NCI-H446 (cell line): ENCODE results near the gene CLIP4.
"Not testable (repeated sequence)": the region's sequence is repeated elsewhere in the genome, so short reads cannot be mapped to it uniquely, and the experiment has no call there.

ENCODE experiments used
- DNase-seq, 2 experiments: peaks; one replicate each; lab custom pipeline; 2025; lab: John Stamatoyannopoulos, UW

The CLIP4 gene

GRCh38 chr2:29104688-29105087 is 10.5 kb upstream of the CLIP4 start:
- DNase-seq = no peak

- DNase-seq = no peak
Observed at GRCh38 chr2:29105375-29105774, 9.8 kb upstream of the CLIP4 start.

GRCh38 chr2:29106256-29106655 is 9.0 kb upstream of the CLIP4 start:
- no peak for DNase-seq

- DNase-seq = no peak
Observed at GRCh38 chr2:29106980-29107388, 8.2 kb upstream of the CLIP4 start.

GRCh38 chr2:29107547-29107946 is 7.7 kb upstream of the CLIP4 start:
- DNase-seq = not testable (repeated sequence)

- DNase-seq = no peak
Observed at GRCh38 chr2:29108225-29108624, 7.0 kb upstream of the CLIP4 start.

- DNase-seq = no peak
Observed at GRCh38 chr2:29109246-29109645, 6.0 kb upstream of the CLIP4 start.

- no peak for DNase-seq
Observed at GRCh38 chr2:29110916-29111535, 4.2 kb upstream of the CLIP4 start.

- no peak for DNase-seq
Observed at GRCh38 chr2:29112379-29112778, 2.8 kb upstream of the CLIP4 start.

- DNase-seq = no peak
Observed at GRCh38 chr2:29113027-29113686, 2.1 kb upstream of the CLIP4 start.

- no peak for DNase-seq
Observed at GRCh38 chr2:29113891-29114321, 1.3 kb upstream of the CLIP4 start.

- DNase-seq = no peak
Observed at GRCh38 chr2:29114586-29114945, 649 bp upstream of the CLIP4 start.

- no peak for DNase-seq
Observed at GRCh38 chr2:29115797-29116781, 874 bp downstream of the CLIP4 start.

- DNase-seq = no peak
Observed at GRCh38 chr2:29117636-29118303, 2.6 kb downstream of the CLIP4 start.

- DNase-seq = no peak
Observed at GRCh38 chr2:29119211-29119610, 4.0 kb downstream of the CLIP4 start.

- DNase-seq = no peak
Observed at GRCh38 chr2:29120846-29121245, 5.6 kb downstream of the CLIP4 start.

GRCh38 chr2:29123617-29124349 is 8.6 kb downstream of the CLIP4 start:
- DNase-seq = no peak

GRCh38 chr2:29124504-29124903 is 9.3 kb downstream of the CLIP4 start:
- DNase-seq = no peak

GRCh38 chr2:29129586-29130281 is 14.5 kb downstream of the CLIP4 start:
- no peak for DNase-seq

GRCh38 chr2:29130295-29130694 is 15.1 kb downstream of the CLIP4 start:
- DNase-seq = no peak

- DNase-seq = no peak
Observed at GRCh38 chr2:29134933-29135332, 19.7 kb downstream of the CLIP4 start.
